ENCODE results near the gene SHISA8.

Gene SHISA8

GRCh38 chr22:41933411-41934177 is 18.7 kb upstream of the SHISA8 start:
- DNase-seq: no peak

- DNase-seq: no peak
Measured at GRCh38 chr22:41932353-41932752, 17.5 kb upstream of the SHISA8 start.

GRCh38 chr22:41931701-41932269 is 16.9 kb upstream of the SHISA8 start:
- DNase-seq: no peak

- no peak for DNase-seq
Measured at GRCh38 chr22:41929418-41929810, 14.5 kb upstream of the SHISA8 start.

DNA sequence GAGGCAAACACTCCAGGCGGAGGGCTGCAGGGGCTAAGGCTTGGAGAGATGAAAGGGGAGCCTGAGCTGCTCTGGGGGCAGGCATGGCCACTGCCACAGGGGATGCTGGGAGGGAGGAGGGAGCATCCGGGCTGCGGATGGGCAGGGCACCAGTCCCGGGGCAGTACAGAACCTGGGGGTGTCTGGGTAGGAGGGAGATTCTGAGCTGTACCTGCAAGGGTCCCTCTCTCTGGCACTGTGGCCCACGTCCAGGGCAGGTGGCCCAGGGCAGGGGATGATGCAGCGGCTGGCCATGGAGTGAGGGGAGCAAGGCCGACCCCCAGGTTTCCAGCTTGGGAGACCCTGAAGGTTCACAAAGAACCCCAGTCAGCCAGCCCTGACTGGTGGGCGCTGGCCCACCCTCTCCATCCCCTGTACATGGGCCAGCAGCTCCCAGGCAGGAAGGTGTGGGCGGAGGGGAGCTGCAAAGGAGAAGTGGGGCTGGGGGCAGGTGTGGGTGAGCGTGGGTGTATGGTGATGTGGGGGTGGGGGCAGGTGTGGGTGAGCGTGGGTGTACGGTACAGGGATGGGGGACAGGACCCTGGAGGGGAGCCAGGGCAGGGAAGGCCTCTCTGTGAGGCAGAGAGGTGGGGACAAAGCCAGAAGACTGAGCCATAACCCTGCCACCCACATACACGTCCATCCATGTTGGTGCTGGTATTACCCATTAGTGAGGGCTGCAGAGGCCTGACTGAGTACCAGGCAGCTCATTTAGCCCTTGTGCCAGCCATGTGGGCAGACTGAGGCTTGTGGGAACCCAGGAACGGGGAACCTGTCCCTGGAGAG is 13.9 kb upstream of the SHISA8 start:
- DNase-seq: no peak

DNA sequence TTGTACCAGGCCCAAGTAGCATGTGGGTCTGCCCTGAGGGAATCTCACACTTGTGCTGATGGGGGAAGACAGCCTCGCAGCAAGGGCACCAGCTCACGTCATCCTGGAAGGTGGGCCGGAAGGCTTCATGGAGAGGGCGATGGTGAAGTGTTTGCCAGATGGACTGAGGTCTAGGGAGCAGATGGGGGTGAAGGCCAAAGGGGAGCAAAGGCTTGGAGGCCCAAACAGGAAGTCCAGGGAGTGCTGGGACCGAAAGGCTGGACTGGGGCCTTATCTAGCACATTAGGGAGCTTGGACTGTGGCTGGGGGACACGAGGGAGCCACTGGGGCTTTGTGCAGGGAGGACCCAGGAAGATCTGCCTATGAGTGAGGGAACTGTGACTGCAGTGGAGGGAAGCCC is 12.9 kb upstream of the SHISA8 start:
- no peak for DNase-seq

GRCh38 chr22:41925783-41926460 is 11.0 kb upstream of the SHISA8 start:
- DNase-seq: no peak

DNA sequence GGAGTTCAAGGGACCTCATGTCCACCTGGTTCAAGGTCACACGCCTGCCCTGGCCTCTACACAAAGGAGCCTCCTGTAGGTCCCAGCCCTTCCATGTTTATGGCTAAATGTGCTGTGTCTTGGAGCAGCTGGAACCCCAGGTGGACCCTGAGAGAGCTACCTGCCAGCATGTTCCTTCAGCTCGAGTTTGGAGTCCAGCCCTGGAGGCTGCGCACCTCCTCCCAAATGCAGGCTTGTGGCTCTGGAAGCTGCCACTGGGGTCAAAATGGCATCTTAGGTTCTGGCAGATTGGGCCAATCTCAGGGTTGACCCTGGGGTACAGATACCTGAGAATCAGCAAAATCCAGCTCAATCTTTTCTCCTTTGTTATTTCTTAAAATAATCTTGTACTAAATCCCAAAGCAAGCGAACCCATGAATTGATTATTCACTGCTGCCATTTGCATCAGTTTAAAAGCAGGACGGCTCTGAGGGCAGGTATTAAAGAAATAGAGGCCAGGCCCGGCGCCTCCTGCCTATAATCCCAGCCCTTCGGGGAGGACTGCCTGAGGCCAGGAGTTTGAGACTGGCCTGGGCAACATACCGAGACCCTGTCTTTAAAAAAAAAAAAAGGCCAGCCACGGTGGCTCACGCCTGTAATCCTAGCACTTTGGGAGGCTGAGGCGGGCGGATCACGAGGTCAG is 8.9 kb upstream of the SHISA8 start:
- DNase-seq: no peak

GRCh38 chr22:41922940-41923594 is 8.2 kb upstream of the SHISA8 start:
- DNase-seq: no peak

DNA sequence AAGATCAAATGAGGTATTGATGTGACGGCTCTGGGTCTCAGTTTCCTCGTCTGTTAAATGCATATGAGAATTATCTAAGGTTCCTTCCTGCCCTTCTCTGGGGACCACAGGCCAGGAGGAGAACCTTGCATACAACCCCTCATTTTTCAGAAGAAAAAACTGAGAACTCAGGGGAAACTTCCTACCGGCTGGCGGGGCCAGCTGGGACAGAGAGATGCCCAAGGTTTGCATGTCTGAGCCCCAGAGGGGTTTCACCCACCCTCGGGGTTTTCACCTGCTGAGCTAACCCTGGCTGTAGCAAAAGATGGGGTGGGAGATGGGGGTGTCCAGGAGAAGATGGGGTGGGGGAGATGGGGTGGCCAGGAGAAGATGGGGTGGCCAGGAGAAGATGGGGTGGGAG is 7.5 kb upstream of the SHISA8 start:
- no peak for DNase-seq

DNA sequence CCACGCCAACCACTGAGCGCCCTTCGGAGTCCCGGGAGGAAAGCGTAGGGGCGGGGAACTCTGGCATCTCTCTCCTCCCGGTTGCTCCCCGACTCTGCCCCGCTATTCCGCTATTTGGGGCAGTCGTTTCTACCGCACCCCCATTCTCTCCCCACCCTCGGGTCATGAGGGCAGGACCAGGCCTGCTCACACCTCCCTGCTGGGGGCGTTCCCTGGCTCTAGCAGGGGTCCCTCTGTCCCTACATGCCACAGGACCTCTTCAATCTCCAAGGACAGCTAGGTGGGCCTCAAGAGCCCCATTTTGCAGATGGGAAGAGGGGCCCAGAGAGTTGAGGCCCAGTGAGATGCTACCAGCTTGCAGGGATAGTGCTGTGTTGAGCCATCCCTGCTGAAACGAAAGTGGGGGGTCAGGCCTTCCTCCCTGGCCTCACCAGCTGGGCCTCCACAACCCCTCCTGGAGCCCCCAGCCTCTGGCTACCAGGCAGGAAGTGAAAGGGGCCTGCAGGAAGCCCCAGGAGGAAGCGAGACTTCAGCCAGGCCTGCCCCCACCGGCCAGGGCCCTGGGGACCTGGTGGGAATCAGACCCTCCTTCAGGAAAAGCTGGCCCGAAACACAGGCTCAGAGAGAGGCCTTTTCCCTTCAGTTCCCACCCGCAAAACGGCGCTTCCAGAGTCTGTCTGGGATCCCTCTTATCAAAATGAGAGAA is 5.5 kb upstream of the SHISA8 start:
- no peak for DNase-seq

GRCh38 chr22:41919357-41920224 is 4.7 kb upstream of the SHISA8 start:
- no peak for DNase-seq

DNA sequence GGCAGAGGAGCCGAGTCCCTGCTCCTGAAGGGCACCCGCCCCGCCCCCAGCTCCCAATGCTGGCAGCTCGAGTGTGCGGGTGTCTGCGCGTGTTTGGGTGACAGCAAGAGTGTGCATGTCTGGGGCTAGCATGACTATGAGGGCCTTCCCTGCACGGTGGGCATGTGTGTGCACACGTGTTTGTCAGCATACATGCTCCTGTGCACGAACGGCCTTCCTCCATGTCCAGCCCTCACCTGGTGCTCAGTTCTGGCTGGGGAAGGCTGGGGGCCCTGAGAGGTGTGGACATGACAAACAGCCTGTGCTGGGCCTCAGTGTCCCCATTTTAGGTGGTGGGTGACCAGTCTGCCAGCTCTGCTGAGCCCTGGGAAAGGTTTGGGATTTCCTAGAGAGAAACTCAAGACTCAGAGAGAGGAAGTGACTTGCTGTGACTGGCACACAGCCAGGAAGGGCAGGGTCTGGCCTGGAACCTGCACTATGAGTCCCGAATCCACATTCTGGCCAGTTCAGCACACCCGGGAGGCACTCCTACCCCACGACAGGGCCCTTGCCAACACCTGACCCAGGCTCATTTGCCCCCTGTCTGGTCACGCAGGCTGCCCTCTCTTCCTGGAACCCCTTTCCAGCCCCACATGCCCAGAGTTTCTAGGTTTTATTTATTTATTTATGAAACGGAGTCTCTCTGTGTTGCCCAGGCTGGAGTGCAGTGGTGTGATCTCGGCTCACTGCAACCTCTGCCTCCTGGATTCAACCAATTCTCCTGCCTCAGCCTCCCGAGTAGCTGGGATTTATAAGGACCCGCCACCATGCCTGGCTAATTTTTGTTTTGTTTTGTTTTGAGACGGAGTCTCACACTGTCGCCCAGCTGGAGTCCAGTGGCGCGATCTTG is 3.3 kb upstream of the SHISA8 start:
- no peak for DNase-seq

DNA sequence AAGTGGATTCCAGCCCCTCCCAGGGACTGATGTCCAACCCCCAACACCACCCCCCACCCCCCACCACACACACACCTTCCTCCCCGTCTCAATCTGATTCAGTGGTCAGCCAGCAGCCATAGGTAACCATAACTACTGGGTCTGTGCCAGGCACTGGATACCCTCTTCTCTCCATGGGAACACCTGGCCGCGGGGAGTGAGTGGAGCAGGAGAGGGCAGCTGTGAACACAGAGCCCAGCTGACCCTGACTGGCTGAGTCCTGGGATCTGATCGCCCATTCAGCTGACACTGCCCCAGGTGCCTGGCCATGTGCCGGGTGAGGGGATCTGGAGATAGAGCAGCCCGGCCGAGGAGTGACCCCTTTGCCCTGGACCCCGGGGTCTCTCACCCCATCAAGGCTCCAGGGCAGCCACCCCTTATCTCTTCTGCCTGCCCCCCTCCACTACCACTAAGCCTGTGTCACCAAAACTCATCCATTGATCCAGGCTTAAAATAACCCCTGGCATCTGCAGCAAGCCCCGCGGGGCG is 2.6 kb upstream of the SHISA8 start:
- DNase-seq: no peak

DNA sequence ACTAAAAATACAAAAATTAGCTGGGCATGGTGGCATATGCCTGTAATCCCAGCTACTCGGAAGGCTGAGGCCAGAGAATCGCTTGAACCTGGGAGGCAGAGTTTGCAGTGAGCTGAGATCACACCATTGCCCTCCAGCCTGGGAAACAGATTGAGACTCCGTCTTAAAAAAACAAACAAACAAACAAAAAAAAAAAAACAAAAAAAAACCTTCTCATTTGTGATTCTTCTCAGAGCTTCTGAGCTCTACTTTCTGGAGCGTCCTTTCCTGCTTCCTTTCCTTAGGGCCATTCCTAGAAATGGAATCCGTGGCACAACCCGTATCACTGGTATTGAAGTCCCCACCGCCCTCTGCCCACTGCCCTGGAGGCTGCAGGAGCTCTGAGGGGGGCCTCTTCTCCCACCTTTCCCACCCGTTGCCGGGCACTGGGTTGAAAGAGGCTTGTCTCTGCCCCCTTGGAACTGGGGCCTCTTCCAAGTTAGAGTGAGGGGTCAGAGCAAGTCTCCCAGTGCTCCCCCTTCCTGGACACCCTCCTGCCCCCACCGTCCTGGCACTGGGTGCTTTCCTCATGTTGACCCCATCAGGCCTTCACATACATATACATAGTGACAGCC is 2.0 kb upstream of the SHISA8 start:
- no peak for DNase-seq

DNA sequence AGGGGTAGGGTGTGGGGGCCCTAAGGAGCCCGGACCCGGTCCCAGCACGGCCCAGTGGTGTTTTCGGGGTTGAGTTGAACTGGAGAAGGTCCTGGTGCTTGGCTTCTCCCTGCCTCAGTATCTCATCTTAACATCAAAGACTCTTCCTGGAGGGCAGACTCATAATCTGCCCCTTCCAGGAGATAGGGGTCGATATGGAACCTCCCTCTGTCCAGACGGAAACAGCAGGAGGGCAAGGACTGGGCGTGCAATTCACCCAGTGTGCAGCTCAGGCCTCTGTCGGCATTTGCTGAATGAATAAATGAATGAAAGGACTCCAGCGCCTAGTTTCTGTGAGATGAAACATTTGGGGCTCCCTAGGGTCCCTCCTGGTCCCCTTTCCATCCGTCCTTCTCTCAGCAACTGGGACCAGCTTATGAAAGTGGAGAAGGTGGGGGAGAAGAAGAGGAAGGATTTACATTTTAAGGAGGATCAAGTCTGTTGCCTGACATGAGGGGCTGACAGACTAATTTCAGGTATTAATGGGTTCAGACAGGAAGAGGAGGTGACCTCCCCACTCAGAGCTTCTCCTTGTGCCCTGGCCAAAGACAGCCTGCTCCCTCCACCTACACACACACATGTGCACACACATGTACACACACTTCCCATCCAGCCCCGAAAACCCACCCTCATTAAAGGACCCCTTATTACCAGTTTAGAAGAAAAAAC is 1.1 kb upstream of the SHISA8 start:
- no peak for DNase-seq

GRCh38 chr22:41914611-41915034 is 251 bp downstream of the SHISA8 start:
- no peak for DNase-seq

All from NK-92 treated with Interleukin-12 subunit alpha and Interleukin-12 subunit beta, amount 100 ng/mL, for 24 hours (cell line).